Measurements from ENCODE around the gene LYSMD3. TPM values are rescaled to one million over a fixed set of nuclear protein-coding genes. Genes with fewer than 3 reads are reported as not detected.

The LYSMD3 gene
- total and polyA plus RNA-seq, 2 donors from 2014 or later, result 7.3 to 18.7 TPM

GRCh38 chr5:90542827-90543519 is 13.6 kb upstream of the LYSMD3 start:
- FAIRE-seq, result no peak
- TF ChIP-seq CTCF (IDR thresholded peaks at IDR 0.05; ENCODE audit: borderline replicate concordance, extremely low read depth, insufficient read depth), result no peak

GRCh38 chr5:90534922-90535321 is 5.5 kb upstream of the LYSMD3 start:
- intact Hi-C loops (cut with DNase I), result no loop called here
- Histone ChIP-seq H3K36me3 (ENCODE audit: control insufficient read depth in 2 of 3, insufficient read depth in 3 of 3, low read length in 3 of 3) (no peaks in the 10 kb centered on the region), H3K4me3 (ENCODE audit: low read length in 3 of 3) (no peak overlapping the region), H3K9me3 (ENCODE audit: control insufficient read depth in 2 of 3, insufficient read depth in 1 of 3, low read length in 3 of 3) (no peaks in the 10 kb centered on the region), H3K4me1 (ENCODE audit: control insufficient read depth in 2 of 3, insufficient read depth in 2 of 3, low read depth in 1 of 3, low read length in 3 of 3) (peaks cover 0 to 2% (median 0%) of the 10 kb centered on the region in 3 donors), H3K27me3 (ENCODE audit: control insufficient read depth, insufficient read depth, low read length) (no peaks in the 10 kb centered on the region), H3K9ac (ENCODE audit: low read length in 3 of 3) (no peak overlapping the region), H3K27ac (ENCODE audit: low read depth in 2 of 2, low read length in 2 of 2) (no peak overlapping the region)
- DNase-seq (no peak), FAIRE-seq (no peak)
- no peak for TF ChIP-seq CTCF (IDR thresholded peaks at IDR 0.05; ENCODE audit: borderline replicate concordance, extremely low read depth, insufficient read depth)

More at GRCh38 chr5:90542827-90543519, 13.6 kb upstream of the LYSMD3 start:
- H3K4me3 ChIP-seq (ENCODE audit: low read length in 3 of 3), result no peak overlapping the region
- intact Hi-C loops (cut with DNase I), result no loop called here
- no peaks in the 10 kb centered on the region for H3K36me3 ChIP-seq (ENCODE audit: control insufficient read depth in 2 of 3, insufficient read depth in 3 of 3, low read length in 3 of 3)
- H3K9me3 ChIP-seq (ENCODE audit: control insufficient read depth in 2 of 3, insufficient read depth in 1 of 3, low read length in 3 of 3), result no peaks in the 10 kb centered on the region
- H3K27ac ChIP-seq (ENCODE audit: low read depth in 2 of 2, low read length in 2 of 2), result no peak overlapping the region
- DNase-seq, result no peak
- no peaks in the 10 kb centered on the region for H3K27me3 ChIP-seq (ENCODE audit: control insufficient read depth, insufficient read depth, low read length)
- H3K4me1 ChIP-seq (ENCODE audit: control insufficient read depth in 2 of 3, insufficient read depth in 2 of 3, low read depth in 1 of 3, low read length in 3 of 3), result no peaks in the 10 kb centered on the region
- no peak overlapping the region for H3K9ac ChIP-seq (ENCODE audit: low read length in 3 of 3)

GRCh38 chr5:90533794-90534193 is 4.4 kb upstream of the LYSMD3 start:
- intact Hi-C loops (cut with DNase I), result no loop called here
- no peak for TF ChIP-seq CTCF (IDR thresholded peaks at IDR 0.05; ENCODE audit: borderline replicate concordance, extremely low read depth, insufficient read depth)
- Histone ChIP-seq H3K4me3 (ENCODE audit: low read length in 3 of 3) (no peak overlapping the region), H3K36me3 (ENCODE audit: control insufficient read depth in 2 of 3, insufficient read depth in 3 of 3, low read length in 3 of 3) (no peaks in the 10 kb centered on the region), H3K4me1 (ENCODE audit: control insufficient read depth in 2 of 3, insufficient read depth in 2 of 3, low read depth in 1 of 3, low read length in 3 of 3) (peaks cover 0 to 2% (median 2%) of the 10 kb centered on the region in 3 donors), H3K27me3 (ENCODE audit: control insufficient read depth, insufficient read depth, low read length) (no peaks in the 10 kb centered on the region), H3K9ac (ENCODE audit: low read length in 3 of 3) (no peak overlapping the region), H3K9me3 (ENCODE audit: control insufficient read depth in 2 of 3, insufficient read depth in 1 of 3, low read length in 3 of 3) (no peaks in the 10 kb centered on the region), H3K27ac (ENCODE audit: low read depth in 2 of 2, low read length in 2 of 2) (no peak overlapping the region)
- DNase-seq (no peak), FAIRE-seq (no peak)
